ENCODE results near the gene SLC66A3. TPM values are rescaled to one million over a fixed set of nuclear protein-coding genes. Genes with fewer than 3 reads are reported as not detected.

Gene SLC66A3
- total and polyA plus RNA-seq, 8 donors: 20.8 to 30.4 (median 27.5) TPM

DNA sequence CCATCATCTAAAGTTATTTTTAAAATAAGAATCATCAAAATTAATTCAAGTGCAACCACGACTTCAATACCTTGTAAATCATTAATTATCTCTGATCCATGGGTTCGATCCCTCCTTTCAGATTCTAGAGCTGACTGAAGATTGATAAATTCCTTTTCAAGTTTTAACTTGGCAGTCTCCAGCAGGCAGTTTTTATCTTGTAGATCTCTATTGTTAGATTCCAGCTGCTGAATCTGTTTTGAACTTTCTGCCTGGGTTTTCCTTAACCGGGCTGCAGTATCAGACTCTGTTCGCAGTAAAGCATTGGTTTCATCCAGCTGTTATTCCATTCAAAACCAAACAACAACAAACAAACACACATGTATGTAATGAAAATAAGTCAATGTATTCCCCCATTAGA, 59.5 kb downstream of the SLC66A3 start:
- no peak overlapping the region for H3K27ac ChIP-seq
- H3K4me3 ChIP-seq: no peak overlapping the region
- no peaks in the 10 kb centered on the region for H3K9me3 ChIP-seq
- intact Hi-C loops (cut with DNase I): no loop called here
- H3K27me3 ChIP-seq: no peaks in the 10 kb centered on the region
- H3K4me1 ChIP-seq: no peaks in the 10 kb centered on the region
- H3K36me3 ChIP-seq: peaks cover 0 to 85% of the 10 kb centered on the region in 2 donors
- ATAC-seq: no peak
- TF ChIP-seq, protein P1, sequence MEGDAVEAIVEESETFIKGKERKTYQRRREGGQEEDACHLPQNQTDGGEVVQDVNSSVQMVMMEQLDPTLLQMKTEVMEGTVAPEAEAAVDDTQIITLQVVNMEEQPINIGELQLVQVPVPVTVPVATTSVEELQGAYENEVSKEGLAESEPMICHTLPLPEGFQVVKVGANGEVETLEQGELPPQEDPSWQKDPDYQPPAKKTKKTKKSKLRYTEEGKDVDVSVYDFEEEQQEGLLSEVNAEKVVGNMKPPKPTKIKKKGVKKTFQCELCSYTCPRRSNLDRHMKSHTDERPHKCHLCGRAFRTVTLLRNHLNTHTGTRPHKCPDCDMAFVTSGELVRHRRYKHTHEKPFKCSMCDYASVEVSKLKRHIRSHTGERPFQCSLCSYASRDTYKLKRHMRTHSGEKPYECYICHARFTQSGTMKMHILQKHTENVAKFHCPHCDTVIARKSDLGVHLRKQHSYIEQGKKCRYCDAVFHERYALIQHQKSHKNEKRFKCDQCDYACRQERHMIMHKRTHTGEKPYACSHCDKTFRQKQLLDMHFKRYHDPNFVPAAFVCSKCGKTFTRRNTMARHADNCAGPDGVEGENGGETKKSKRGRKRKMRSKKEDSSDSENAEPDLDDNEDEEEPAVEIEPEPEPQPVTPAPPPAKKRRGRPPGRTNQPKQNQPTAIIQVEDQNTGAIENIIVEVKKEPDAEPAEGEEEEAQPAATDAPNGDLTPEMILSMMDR (IDR thresholded peaks at IDR 0.05): no peak
- DNase-seq: no peak

DNA sequence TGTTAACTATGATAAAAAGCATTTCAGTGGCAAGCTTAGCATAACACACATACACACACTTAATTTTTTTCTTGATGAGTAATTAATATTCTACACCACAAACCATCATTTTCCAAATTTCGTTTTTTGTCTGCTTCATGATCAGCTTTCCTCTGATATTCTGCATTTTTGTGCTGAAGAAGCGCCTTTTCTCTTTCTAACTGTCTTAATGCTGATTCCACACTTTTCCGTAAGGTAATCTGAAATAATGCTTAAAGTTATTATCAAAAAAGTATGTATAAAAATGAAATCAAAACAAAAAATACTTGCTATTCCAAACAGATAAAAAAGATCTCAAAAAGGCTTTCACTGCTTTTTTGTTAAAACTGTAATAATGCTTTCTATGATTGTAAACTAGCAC, 60.1 kb downstream of the SLC66A3 start:
- no peak overlapping the region for H3K4me3 ChIP-seq
- intact Hi-C loops (cut with DNase I): no loop called here
- H3K27me3 ChIP-seq: no peaks in the 10 kb centered on the region
- no peaks in the 10 kb centered on the region for H3K9me3 ChIP-seq
- no peak for DNase-seq
- H3K36me3 ChIP-seq: peaks cover 0 to 85% of the 10 kb centered on the region in 2 donors
- H3K27ac ChIP-seq: no peak overlapping the region
- no peaks in the 10 kb centered on the region for H3K4me1 ChIP-seq
- TF ChIP-seq, protein P1 (IDR thresholded peaks at IDR 0.05): no peak
- ATAC-seq: no peak

DNA sequence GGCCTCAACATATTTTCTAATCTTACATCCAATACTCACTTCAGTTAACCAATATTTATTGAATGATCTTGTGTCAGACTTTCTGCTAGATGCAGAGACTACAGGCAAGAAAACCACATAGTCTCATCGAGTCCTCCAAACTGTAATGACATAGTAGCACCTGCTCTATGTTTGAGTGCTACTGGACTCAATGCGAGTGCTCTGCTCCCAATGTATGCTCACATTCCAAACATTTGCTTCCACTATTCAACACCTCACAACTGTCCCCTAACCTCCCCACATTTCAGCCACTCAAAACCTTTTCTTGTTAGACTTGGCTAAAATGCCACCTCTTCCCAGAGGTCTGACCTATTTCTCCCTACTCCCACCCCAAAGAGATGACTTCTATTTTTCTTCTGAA, 65.2 kb downstream of the SLC66A3 start:
- Histone ChIP-seq H3K36me3 (peaks cover 0 to 45% of the 10 kb centered on the region in 2 donors), H3K27me3 (no peaks in the 10 kb centered on the region), H3K27ac (no peak overlapping the region), H3K4me3 (no peak overlapping the region), H3K9me3 (no peaks in the 10 kb centered on the region), H3K4me1 (peaks cover 0 to 2% of the 10 kb centered on the region in 2 donors)
- DNase-seq (no peak), ATAC-seq (no peak)
- TF ChIP-seq, protein P1 (IDR thresholded peaks at IDR 0.05): no peak
- intact Hi-C loops (cut with DNase I): no loop called here

DNA sequence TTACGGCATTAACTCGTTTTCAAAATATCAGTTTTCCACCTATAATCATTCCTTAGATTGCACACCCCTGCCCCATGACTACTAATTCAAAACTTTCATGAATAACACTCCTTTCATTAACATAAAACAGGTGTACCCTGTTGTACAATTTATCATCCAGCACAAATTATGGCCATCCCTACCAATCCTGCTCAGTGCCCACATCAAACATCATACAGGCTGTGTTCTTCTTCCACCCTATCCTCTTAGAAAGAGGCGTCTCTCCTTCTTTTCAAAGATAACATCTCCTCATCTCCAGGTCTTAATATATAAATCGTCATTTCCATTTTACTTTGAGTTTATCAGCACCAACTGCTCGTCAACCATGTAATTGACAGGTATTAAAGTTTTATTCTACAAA, 67.6 kb downstream of the SLC66A3 start:
- DNase-seq: no peak
- Histone ChIP-seq H3K9me3 (no peaks in the 10 kb centered on the region), H3K4me3 (no peak overlapping the region), H3K27ac (no peak overlapping the region), H3K27me3 (no peaks in the 10 kb centered on the region), H3K36me3 (peaks cover 0 to 23% of the 10 kb centered on the region in 2 donors), H3K4me1 (peaks cover 0 to 4% of the 10 kb centered on the region in 2 donors)
- no peak for ATAC-seq
- intact Hi-C loops (cut with DNase I): no loop called here
- TF ChIP-seq, protein P1 (IDR thresholded peaks at IDR 0.05): no peak

DNA sequence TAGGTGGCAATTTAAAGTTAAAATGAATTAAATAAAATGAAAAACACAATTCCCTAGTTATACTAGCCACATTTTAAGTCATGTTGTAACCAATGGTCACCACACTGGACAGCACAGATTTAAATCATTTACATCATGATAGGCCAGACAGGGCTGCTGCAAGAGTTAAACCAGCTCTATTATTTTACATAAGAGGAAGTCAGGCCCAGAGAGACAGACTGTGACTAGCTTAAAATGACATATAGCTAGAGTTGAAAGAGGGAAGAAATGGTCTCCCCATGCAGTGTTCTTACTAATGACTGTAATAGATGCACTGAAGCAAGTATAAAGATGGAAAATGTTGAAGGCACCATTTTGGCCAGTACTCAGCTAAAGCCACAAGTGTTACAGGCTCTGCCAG, 69.6 kb downstream of the SLC66A3 start:
- ATAC-seq (no peak), DNase-seq (no peak)
- Histone ChIP-seq H3K27me3 (no peaks in the 10 kb centered on the region), H3K36me3 (peaks cover 0 to 13% of the 10 kb centered on the region in 2 donors), H3K4me1 (peaks cover 0 to 4% of the 10 kb centered on the region in 2 donors), H3K9me3 (no peaks in the 10 kb centered on the region), H3K27ac (no peak overlapping the region), H3K4me3 (no peak overlapping the region)
- intact Hi-C loops (cut with DNase I): no loop called here
- TF ChIP-seq, protein P1 (IDR thresholded peaks at IDR 0.05): no peak
